ENCODE results near the gene CD2. TPM values are rescaled to one million over a fixed set of nuclear protein-coding genes. Genes with fewer than 3 reads are reported as not detected.

CD2 gene
- total RNA-seq, 4 donors from 2014 or later, result 5.0 to 8.7 (median 6.3) TPM; not detected in 1

GRCh38 chr1:116764906-116765862, 11.0 kb downstream of the CD2 start:
- Histone ChIP-seq H3K4me1 (peaks cover 0 to 9% (median 0%) of the 10 kb centered on the region in 4 donors), H3K9me3 (no peaks in the 10 kb centered on the region), H3K27me3 (no peaks in the 10 kb centered on the region), H3K27ac (peak overlapping the region in 3 of 4 donors; percentile 17 to 41 (median 37)), H3K4me3 (no peak overlapping the region), H3K36me3 (no peaks in the 10 kb centered on the region)
- intact Hi-C loops (cut with DNase I; ENCODE audit: low total_unique reads) (no loop called here), in situ Hi-C loops (cut with MboI; ENCODE audit: low pct_ligation_motif_present in 1 of 4, low pct_unique_long_range_greater_than_20kb in 1 of 4, low sequenced_read_pairs in 3 of 4) (no loop called here)
- WGBS, 2 donors (ENCODE audit: low coverage in 1 of 2), result 60 to 93% methylated on average over 1 to 15 of the region's 15 CpGs
- DNase-seq, result no peak
- TF ChIP-seq POLR2A (IDR thresholded peaks at IDR 0.05) (no peak), EP300 (IDR thresholded peaks at IDR 0.05; ENCODE audit: low read depth) (no peak)

- no peaks in the 10 kb centered on the region for H3K27me3 ChIP-seq
- H3K36me3 ChIP-seq, result no peaks in the 10 kb centered on the region
- 98% methylated on average over 3 of the region's 4 CpGs; no CpG with 5 or more reads in 1 of the 2 donors for WGBS, 2 donors (ENCODE audit: low coverage in 1 of 2)
- no peak for DNase-seq
- no peak overlapping the region for H3K4me3 ChIP-seq
- in situ Hi-C loops (cut with MboI; ENCODE audit: low pct_ligation_motif_present in 1 of 4, low pct_unique_long_range_greater_than_20kb in 1 of 4, low sequenced_read_pairs in 3 of 4), result no loop called here
- no peaks in the 10 kb centered on the region for H3K9me3 ChIP-seq
- intact Hi-C loops (cut with DNase I; ENCODE audit: low total_unique reads), result no loop called here
- H3K4me1 ChIP-seq, result peaks cover 0 to 9% (median 0%) of the 10 kb centered on the region in 4 donors
- peak overlapping the region in 1 of 4 donors; percentile 7 for H3K27ac ChIP-seq
- no peak for TF ChIP-seq EP300 (IDR thresholded peaks at IDR 0.05; ENCODE audit: low read depth)
- TF ChIP-seq CTCF (IDR thresholded peaks at IDR 0.05), result no peak
- TF ChIP-seq POLR2A (IDR thresholded peaks at IDR 0.05), result no peak
- TF ChIP-seq POLR2AphosphoS5 (IDR thresholded peaks at IDR 0.05), result no peak
These were observed 11.7 kb downstream of the CD2 start for GRCh38 chr1:116765962-116766361.

- H3K27ac ChIP-seq, result peak overlapping the region in 3 of 4 donors; percentile 10 to 34 (median 13)
- H3K4me1 ChIP-seq, result peaks cover 0 to 9% (median 0%) of the 10 kb centered on the region in 4 donors
- in situ Hi-C loops (cut with MboI; ENCODE audit: low pct_ligation_motif_present in 1 of 4, low pct_unique_long_range_greater_than_20kb in 1 of 4, low sequenced_read_pairs in 3 of 4) (no loop called here), intact Hi-C loops (cut with DNase I; ENCODE audit: low total_unique reads) (no loop called here)
- no peak overlapping the region for H3K4me3 ChIP-seq
- no peaks in the 10 kb centered on the region for H3K27me3 ChIP-seq
- WGBS, 2 donors (ENCODE audit: low coverage in 1 of 2), result 84 to 89% methylated on average over 5 to 13 of the region's 13 CpGs
- H3K9me3 ChIP-seq, result no peaks in the 10 kb centered on the region
- no peaks in the 10 kb centered on the region for H3K36me3 ChIP-seq
- TF ChIP-seq EP300 (IDR thresholded peaks at IDR 0.05; ENCODE audit: low read depth) (no peak), POLR2AphosphoS5 (IDR thresholded peaks at IDR 0.05) (no peak), CTCF (IDR thresholded peaks at IDR 0.05) (no peak), POLR2A (IDR thresholded peaks at IDR 0.05) (no peak)
- no peak for DNase-seq
These were observed 12.6 kb downstream of the CD2 start for GRCh38 chr1:116766616-116767469.

- H3K9me3 ChIP-seq, result no peaks in the 10 kb centered on the region
- DNase-seq, result no peak
- H3K4me1 ChIP-seq, result peaks cover 0 to 9% (median 0%) of the 10 kb centered on the region in 4 donors
- WGBS, 2 donors (ENCODE audit: low coverage in 1 of 2), result 88 to 100% methylated on average over 2 to 5 of the region's 5 CpGs
- H3K27ac ChIP-seq, result peak overlapping the region; percentile 10 to 34 (median 28)
- H3K36me3 ChIP-seq, result no peaks in the 10 kb centered on the region
- no peak overlapping the region for H3K4me3 ChIP-seq
- intact Hi-C loops (cut with DNase I; ENCODE audit: low total_unique reads), result no loop called here
- no peaks in the 10 kb centered on the region for H3K27me3 ChIP-seq
- in situ Hi-C loops (cut with MboI; ENCODE audit: low pct_ligation_motif_present in 1 of 4, low pct_unique_long_range_greater_than_20kb in 1 of 4, low sequenced_read_pairs in 3 of 4), result no loop called here
- TF ChIP-seq POLR2AphosphoS5 (IDR thresholded peaks at IDR 0.05), result no peak
- no peak for TF ChIP-seq POLR2A (IDR thresholded peaks at IDR 0.05)
- no peak for TF ChIP-seq EP300 (IDR thresholded peaks at IDR 0.05; ENCODE audit: low read depth)
- no peak for TF ChIP-seq CTCF (IDR thresholded peaks at IDR 0.05)
These were observed 13.7 kb downstream of the CD2 start for GRCh38 chr1:116767782-116768382.

All from transverse colon (tissue), 4 donors.